NCI-H748 (cell line): ENCODE data around the gene APOL1.

Source experiments
- DNase-seq: peaks from one replicate; lab custom pipeline; 2025; ENCODE audit not compliant: unreplicated experiment; lab: John Stamatoyannopoulos, UW

APOL1 gene

GRCh38 chr22:36305813-36306212 lies 52.9 kb downstream of the APOL1 start:
- no peak for DNase-seq

GRCh38 chr22:36306227-36306626 lies 53.3 kb downstream of the APOL1 start:
- DNase-seq = no peak

- no peak for DNase-seq
Observed at GRCh38 chr22:36308880-36309279, 55.9 kb downstream of the APOL1 start.

GRCh38 chr22:36311386-36312085 lies 58.6 kb downstream of the APOL1 start:
- no peak for DNase-seq

GRCh38 chr22:36315325-36315724 lies 62.4 kb downstream of the APOL1 start:
- no peak for DNase-seq

- DNase-seq = no peak
Observed at GRCh38 chr22:36316419-36316818, 63.5 kb downstream of the APOL1 start.
